Breast epithelium (tissue), 4 donors: ENCODE measurements around the gene CPSF4L. TPM values are rescaled to one million over a fixed set of nuclear protein-coding genes. Genes with fewer than 3 reads are reported as not detected.

Source experiments
- DNase-seq, 2 donors: peaks; one replicate each; pipeline ENCODE4 v3.0.0-alpha.2; 2019; ENCODE audit warnings: low spot score in 2 of 2
- H3K27ac ChIP-seq, 2 donors: fragments of 200-600 bp; sonication (generic) in 1 of 2; one replicate each; pipeline ENCODE4 v1.5.1; 2016 to 2019; ENCODE audit warnings: mild to moderate bottlenecking in 1 of 2
- H3K27me3 ChIP-seq, 2 donors: fragments of 200-600 bp; sonication (generic) in 1 of 2; one replicate each; pipeline versions ENCODE4 v1.5.1 to v1.6.0; 2017 to 2019; ENCODE audit warnings: control low read depth in 1 of 2, mild to moderate bottlenecking in 1 of 2
- H3K36me3 ChIP-seq: fragments of 200-600 bp; one replicate; pipeline ENCODE4 v1.5.1; 2019
- H3K4me1 ChIP-seq, 2 donors: fragments of 200-600 bp; sonication (generic); one replicate each; pipeline ENCODE4 v1.5.1; 2016 to 2019; ENCODE audit warnings: control low read depth in 1 of 2
- H3K4me3 ChIP-seq, 3 donors: fragments of 200-600 bp; sonication (generic); 1 replicate in 2 of 3; 2 replicates in 1 of 3; pipeline ENCODE4 v1.5.1; 2016 to 2019; ENCODE audit warnings: mild to moderate bottlenecking in 3 of 3, moderate library complexity in 2 of 3
- H3K9me3 ChIP-seq, 2 donors: fragments of 200-600 bp; sonication (generic) in 1 of 2; one replicate each; pipeline ENCODE4 v1.5.1; 2016 to 2019; ENCODE audit warnings: control low read depth in 1 of 2
- CTCF ChIP-seq, 3 donors: fragments of 450-650 bp; IDR thresholded peaks; one replicate each; pipeline ENCODE4 v1.5.1; 2016 to 2017; ENCODE audit warnings: antibody characterized with exemption in 3 of 3, mild to moderate bottlenecking in 3 of 3, moderate library complexity in 3 of 3
- POLR2A ChIP-seq: fragments of 450-650 bp; IDR thresholded peaks from one replicate; pipeline ENCODE4 v1.6.1; 2016; ENCODE audit warnings: antibody characterized with exemption, mild to moderate bottlenecking, moderate library complexity
- POLR2AphosphoS5 ChIP-seq, 3 donors: sonication (generic); formaldehyde crosslinking; IDR thresholded peaks; one replicate each; pipeline ENCODE4 v1.6.1; 2017; ENCODE audit warnings: antibody characterized with exemption in 3 of 3
- intact Hi-C: fragments of 100-400 bp; cut with DNase I; formaldehyde crosslinking; loops from one replicate; pipeline ENCODE4 v1.15.1; 2023; ENCODE audit warnings: low total_unique reads
- total RNA-seq, 3 donors: library from RNA; depleted of rRNA; stranded (reverse); fragments of >200 nt; gene quantifications; one replicate each; pipeline ENCODE4 v1.1.0, GENCODE V29; 2016

Gene CPSF4L
- total RNA-seq, 3 donors from 2014 or later, result 0.29 TPM; not detected in 2

DNA sequence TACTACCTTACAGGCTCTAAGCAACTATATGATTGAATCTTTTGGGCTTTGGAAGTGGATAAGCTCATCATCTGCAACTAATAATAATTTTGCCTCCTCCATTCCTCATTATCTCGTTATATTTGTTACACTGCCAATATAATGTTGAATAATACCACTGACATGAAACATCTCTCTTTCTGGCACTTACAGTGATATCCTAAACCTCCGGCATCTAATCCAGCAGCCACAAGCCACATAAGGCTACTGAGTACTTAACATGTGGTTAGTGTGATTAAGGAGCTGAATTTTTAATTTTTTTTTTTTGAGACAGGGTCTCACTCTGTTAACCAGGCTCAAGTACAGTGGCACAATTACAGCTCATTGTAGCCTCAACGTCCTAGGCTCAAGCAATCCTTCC, 40.5 kb upstream of the CPSF4L start:
- no peaks in the 10 kb centered on the region for H3K27me3 ChIP-seq
- H3K4me1 ChIP-seq, result peaks cover 5 to 32% of the 10 kb centered on the region in 2 donors
- no peak overlapping the region for H3K4me3 ChIP-seq
- TF ChIP-seq POLR2AphosphoS5 (IDR thresholded peaks at IDR 0.05), result no peak
- H3K36me3 ChIP-seq, result no peaks in the 10 kb centered on the region
- DNase-seq, result no peak
- H3K27ac ChIP-seq, result peak overlapping the region; percentile 33 to 59
- intact Hi-C loops, result no loop called here
- H3K9me3 ChIP-seq, result no peaks in the 10 kb centered on the region

DNA sequence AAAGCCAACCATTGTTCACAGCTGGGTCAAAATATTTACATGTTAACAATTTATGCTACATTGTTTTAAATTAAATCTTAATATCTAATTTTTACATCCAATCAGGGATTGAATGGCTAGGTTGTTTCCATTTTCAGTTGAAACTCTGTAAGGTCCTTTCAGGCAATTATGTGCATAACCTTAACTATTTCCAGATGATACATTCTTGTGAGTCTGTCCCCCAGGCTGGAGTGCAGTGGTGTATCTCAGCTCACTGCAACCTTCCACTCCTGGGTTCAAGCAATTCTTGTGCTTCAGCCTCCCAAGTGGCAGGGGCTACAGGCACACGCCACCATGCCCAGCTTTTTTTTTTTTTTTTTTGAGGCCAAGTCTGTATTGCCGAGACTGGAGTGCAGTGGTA, 39.7 kb upstream of the CPSF4L start:
- intact Hi-C loops, result no loop called here
- Histone ChIP-seq H3K27ac (peak overlapping the region in 1 of 2 donors; percentile 59), H3K4me1 (peaks cover 5 to 24% of the 10 kb centered on the region in 2 donors)

GRCh38 chr17:73300392-73300791, 38.7 kb upstream of the CPSF4L start:
- no peak for DNase-seq
- Histone ChIP-seq H3K9me3 (no peaks in the 10 kb centered on the region), H3K36me3 (no peaks in the 10 kb centered on the region), H3K27me3 (no peaks in the 10 kb centered on the region), H3K27ac (peak overlapping the region in 1 of 2 donors; percentile 78), H3K4me3 (peak overlapping the region in 1 of 3 donors; percentile 19), H3K4me1 (peaks cover 5 to 15% of the 10 kb centered on the region in 2 donors)
- intact Hi-C loops, result no loop called here
- TF ChIP-seq POLR2A, result no peak
- no peak for TF ChIP-seq POLR2AphosphoS5 (IDR thresholded peaks at IDR 0.05)
- TF ChIP-seq CTCF (IDR thresholded peaks at IDR 0.05), result no peak

More for the DNA sequence above, 39.7 kb upstream of the CPSF4L start:
- H3K4me3 ChIP-seq, result no peak overlapping the region
- H3K36me3 ChIP-seq, result no peaks in the 10 kb centered on the region
- H3K27me3 ChIP-seq, result no peaks in the 10 kb centered on the region
- no peak for DNase-seq
- no peaks in the 10 kb centered on the region for H3K9me3 ChIP-seq
- no peak for TF ChIP-seq POLR2A
- no peak for TF ChIP-seq POLR2AphosphoS5 (IDR thresholded peaks at IDR 0.05)
- no peak for TF ChIP-seq CTCF (IDR thresholded peaks at IDR 0.05)

- intact Hi-C loops, result no loop called here
- H3K36me3 ChIP-seq, result no peaks in the 10 kb centered on the region
- peak overlapping the region; percentile 31 to 46 for H3K27ac ChIP-seq
- peaks cover 5 to 16% of the 10 kb centered on the region in 2 donors for H3K4me1 ChIP-seq
- H3K27me3 ChIP-seq, result no peaks in the 10 kb centered on the region
- H3K4me3 ChIP-seq, result peak overlapping the region in 1 of 3 donors; percentile 36
- TF ChIP-seq CTCF (IDR thresholded peaks at IDR 0.05) (no peak), POLR2A (no peak), POLR2AphosphoS5 (IDR thresholded peaks at IDR 0.05) (no peak)
- DNase-seq, result no peak
- no peaks in the 10 kb centered on the region for H3K9me3 ChIP-seq
Observed at GRCh38 chr17:73297934-73298861, 36.5 kb upstream of the CPSF4L start.

DNA sequence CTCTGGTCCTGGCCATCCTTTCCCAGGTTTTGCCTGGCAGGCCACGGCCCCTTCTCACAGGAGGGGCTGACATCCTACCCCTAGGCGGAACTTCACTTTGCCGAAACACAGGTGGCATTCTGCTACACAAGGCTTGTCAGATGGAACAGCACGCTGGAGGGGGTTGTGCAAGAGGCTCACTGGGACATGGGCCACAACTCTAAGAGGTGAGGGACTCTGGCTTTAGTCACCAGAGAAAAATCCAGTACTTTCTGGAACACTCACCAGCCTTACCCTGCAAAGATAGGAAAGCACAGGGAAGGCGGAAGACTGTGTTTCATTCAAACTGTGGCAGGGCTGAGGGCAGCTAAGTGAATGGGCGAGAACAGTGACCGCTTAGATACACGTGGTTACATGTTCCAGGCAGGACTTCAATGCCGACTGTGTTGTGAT, 31.8 kb upstream of the CPSF4L start:
- Histone ChIP-seq H3K4me1 (peaks cover 41 to 60% of the 10 kb centered on the region in 2 donors), H3K27ac (peak overlapping the region; percentile 95 to 99), H3K9me3 (no peaks in the 10 kb centered on the region), H3K36me3 (no peaks in the 10 kb centered on the region), H3K27me3 (no peaks in the 10 kb centered on the region), H3K4me3 (peak overlapping the region in 1 of 3 donors; percentile 61)
- DNase-seq, result peak; percentile 74 to 88
- intact Hi-C loops, result no loop called here
- TF ChIP-seq CTCF (IDR thresholded peaks at IDR 0.05), result no peak
- TF ChIP-seq POLR2AphosphoS5 (IDR thresholded peaks at IDR 0.05), result peak; percentile 66 to 75 (median 68)
